Measurements from ENCODE around the gene GRB10. TPM values are rescaled to one million over a fixed set of nuclear protein-coding genes. Genes with fewer than 3 reads are reported as not detected.
"Not testable (repeated sequence)": the region's sequence is repeated elsewhere in the genome, so short reads cannot be mapped to it uniquely, and the experiment has no call there.

The GRB10 gene
- polyA plus RNA-seq, 1 donor from 2014 or later: 78.4 TPM

DNA sequence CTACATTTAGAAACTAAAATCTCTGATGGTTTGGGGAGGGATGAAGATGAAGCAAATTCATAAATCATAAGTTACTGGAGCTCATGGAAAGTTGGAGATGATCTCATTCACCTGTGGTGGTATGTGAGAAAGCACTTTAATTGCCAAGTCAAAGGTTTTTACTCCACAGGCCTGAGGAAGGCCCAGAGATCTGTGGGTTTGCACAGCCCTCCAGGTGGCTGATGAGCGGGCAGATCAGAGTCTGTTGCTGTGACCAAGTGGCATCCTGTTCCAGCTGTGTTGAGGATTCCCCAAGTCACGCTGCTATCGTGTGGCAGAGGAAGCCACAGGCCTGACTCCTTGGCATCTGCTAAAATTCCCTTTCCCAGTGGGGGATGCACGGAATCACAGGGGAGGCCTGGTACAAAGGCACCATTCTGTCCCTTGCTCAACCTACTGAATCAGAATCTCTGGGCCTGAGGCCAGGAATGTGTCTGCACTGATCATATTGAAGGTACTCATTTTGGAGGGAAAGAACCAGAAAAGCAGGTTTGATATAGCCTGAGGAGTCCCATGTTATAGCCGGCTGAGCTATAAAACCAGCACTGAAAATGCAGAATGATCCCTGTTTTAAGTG is 197.8 kb downstream of the GRB10 start:
- no peaks in the 10 kb centered on the region for H3F3A ChIP-seq (ENCODE audit: insufficient read depth, low read length, poor library complexity, severe bottlenecking)
- H2AFZ ChIP-seq (ENCODE audit: low read depth, low read length): no peak overlapping the region
- H3K9me2 ChIP-seq (ENCODE audit: insufficient read depth, low read length): no peaks in the 10 kb centered on the region
- H3K4me3 ChIP-seq (ENCODE audit: low read length): no peak overlapping the region
- H3K9me3 ChIP-seq (ENCODE audit: low read length): no peaks in the 10 kb centered on the region
- no peaks in the 10 kb centered on the region for H3K36me3 ChIP-seq (ENCODE audit: insufficient read depth, low read length)
- H3K4me2 ChIP-seq (ENCODE audit: low read length): no peak overlapping the region
- H3K27me3 ChIP-seq (ENCODE audit: insufficient read depth, low read depth, low read length): no peaks in the 10 kb centered on the region
- H3K79me2 ChIP-seq (replicated peaks; ENCODE audit: insufficient read depth, low read length): no peaks in the 10 kb centered on the region
- no peak overlapping the region for H3K9ac ChIP-seq (ENCODE audit: low read length)
- TF ChIP-seq SMC3 (conservative IDR thresholded peaks at IDR 0.05; ENCODE audit: poor library complexity): no peak
- no peak for TF ChIP-seq EZH2 (IDR thresholded peaks at IDR 0.05; ENCODE audit: borderline replicate concordance, insufficient read depth, low read length, poor library complexity, severe bottlenecking)
- no peak for TF ChIP-seq MXI1 (conservative IDR thresholded peaks at IDR 0.05; ENCODE audit: poor library complexity, severe bottlenecking)
- no peak for TF ChIP-seq EP300 (conservative IDR thresholded peaks at IDR 0.05; ENCODE audit: poor library complexity, severe bottlenecking)
- no peak for TF ChIP-seq POLR2AphosphoS5 (IDR thresholded peaks at IDR 0.05)
- TF ChIP-seq, protein P1, sequence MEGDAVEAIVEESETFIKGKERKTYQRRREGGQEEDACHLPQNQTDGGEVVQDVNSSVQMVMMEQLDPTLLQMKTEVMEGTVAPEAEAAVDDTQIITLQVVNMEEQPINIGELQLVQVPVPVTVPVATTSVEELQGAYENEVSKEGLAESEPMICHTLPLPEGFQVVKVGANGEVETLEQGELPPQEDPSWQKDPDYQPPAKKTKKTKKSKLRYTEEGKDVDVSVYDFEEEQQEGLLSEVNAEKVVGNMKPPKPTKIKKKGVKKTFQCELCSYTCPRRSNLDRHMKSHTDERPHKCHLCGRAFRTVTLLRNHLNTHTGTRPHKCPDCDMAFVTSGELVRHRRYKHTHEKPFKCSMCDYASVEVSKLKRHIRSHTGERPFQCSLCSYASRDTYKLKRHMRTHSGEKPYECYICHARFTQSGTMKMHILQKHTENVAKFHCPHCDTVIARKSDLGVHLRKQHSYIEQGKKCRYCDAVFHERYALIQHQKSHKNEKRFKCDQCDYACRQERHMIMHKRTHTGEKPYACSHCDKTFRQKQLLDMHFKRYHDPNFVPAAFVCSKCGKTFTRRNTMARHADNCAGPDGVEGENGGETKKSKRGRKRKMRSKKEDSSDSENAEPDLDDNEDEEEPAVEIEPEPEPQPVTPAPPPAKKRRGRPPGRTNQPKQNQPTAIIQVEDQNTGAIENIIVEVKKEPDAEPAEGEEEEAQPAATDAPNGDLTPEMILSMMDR (IDR thresholded peaks at IDR 0.05; ENCODE audit: poor library complexity, severe bottlenecking): no peak
- TF ChIP-seq, protein P2, sequence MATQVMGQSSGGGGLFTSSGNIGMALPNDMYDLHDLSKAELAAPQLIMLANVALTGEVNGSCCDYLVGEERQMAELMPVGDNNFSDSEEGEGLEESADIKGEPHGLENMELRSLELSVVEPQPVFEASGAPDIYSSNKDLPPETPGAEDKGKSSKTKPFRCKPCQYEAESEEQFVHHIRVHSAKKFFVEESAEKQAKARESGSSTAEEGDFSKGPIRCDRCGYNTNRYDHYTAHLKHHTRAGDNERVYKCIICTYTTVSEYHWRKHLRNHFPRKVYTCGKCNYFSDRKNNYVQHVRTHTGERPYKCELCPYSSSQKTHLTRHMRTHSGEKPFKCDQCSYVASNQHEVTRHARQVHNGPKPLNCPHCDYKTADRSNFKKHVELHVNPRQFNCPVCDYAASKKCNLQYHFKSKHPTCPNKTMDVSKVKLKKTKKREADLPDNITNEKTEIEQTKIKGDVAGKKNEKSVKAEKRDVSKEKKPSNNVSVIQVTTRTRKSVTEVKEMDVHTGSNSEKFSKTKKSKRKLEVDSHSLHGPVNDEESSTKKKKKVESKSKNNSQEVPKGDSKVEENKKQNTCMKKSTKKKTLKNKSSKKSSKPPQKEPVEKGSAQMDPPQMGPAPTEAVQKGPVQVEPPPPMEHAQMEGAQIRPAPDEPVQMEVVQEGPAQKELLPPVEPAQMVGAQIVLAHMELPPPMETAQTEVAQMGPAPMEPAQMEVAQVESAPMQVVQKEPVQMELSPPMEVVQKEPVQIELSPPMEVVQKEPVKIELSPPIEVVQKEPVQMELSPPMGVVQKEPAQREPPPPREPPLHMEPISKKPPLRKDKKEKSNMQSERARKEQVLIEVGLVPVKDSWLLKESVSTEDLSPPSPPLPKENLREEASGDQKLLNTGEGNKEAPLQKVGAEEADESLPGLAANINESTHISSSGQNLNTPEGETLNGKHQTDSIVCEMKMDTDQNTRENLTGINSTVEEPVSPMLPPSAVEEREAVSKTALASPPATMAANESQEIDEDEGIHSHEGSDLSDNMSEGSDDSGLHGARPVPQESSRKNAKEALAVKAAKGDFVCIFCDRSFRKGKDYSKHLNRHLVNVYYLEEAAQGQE (IDR thresholded peaks at IDR 0.05; ENCODE audit: borderline replicate concordance): no peak
- TF ChIP-seq RAD21 (conservative IDR thresholded peaks at IDR 0.05): no peak
- TF ChIP-seq TAF1 (IDR thresholded peaks at IDR 0.05; ENCODE audit: low read depth): no peak
- H3K27ac ChIP-seq (ENCODE audit: low read length): no peak overlapping the region
- H4K20me1 ChIP-seq (ENCODE audit: insufficient read depth): no peaks in the 10 kb centered on the region

DNA sequence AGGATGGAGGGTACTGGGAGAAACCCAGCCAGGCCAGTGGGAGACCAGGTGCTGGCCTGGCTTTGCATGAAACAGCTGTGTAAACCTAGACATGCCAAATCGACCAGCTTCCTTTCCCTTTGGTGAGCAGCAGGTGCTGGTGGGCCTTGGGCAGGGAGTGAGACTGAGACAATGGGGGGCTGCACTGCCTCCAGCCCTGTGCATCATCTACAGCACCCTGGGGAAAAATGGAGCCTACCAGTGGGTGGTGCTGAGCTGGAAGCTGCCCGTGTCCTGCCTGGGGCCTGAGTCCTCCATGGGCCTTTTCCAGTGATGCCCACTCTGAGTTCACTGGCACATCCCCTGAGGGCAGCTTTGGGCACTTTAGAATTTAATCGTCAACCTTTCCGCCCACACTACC is 198.3 kb downstream of the GRB10 start:
- Histone ChIP-seq H3K36me3 (ENCODE audit: insufficient read depth, low read length) (no peaks in the 10 kb centered on the region), H2AFZ (ENCODE audit: low read depth, low read length) (no peak overlapping the region), H3K9ac (ENCODE audit: low read length) (no peak overlapping the region), H4K20me1 (ENCODE audit: insufficient read depth) (no peaks in the 10 kb centered on the region), H3K9me2 (ENCODE audit: insufficient read depth, low read length) (no peaks in the 10 kb centered on the region), H3K79me2 (replicated peaks; ENCODE audit: insufficient read depth, low read length) (no peaks in the 10 kb centered on the region), H3F3A (ENCODE audit: insufficient read depth, low read length, poor library complexity, severe bottlenecking) (no peaks in the 10 kb centered on the region), H3K4me2 (ENCODE audit: low read length) (no peak overlapping the region), H3K9me3 (ENCODE audit: low read length) (no peaks in the 10 kb centered on the region), H3K27ac (ENCODE audit: low read length) (no peak overlapping the region), H3K4me3 (ENCODE audit: low read length) (no peak overlapping the region), H3K27me3 (ENCODE audit: insufficient read depth, low read depth, low read length) (no peaks in the 10 kb centered on the region)
- no peak for TF ChIP-seq MXI1 (conservative IDR thresholded peaks at IDR 0.05; ENCODE audit: poor library complexity, severe bottlenecking)
- no peak for TF ChIP-seq EP300 (conservative IDR thresholded peaks at IDR 0.05; ENCODE audit: poor library complexity, severe bottlenecking)
- TF ChIP-seq, protein P2 (IDR thresholded peaks at IDR 0.05; ENCODE audit: borderline replicate concordance): no peak
- no peak for TF ChIP-seq SMC3 (conservative IDR thresholded peaks at IDR 0.05; ENCODE audit: poor library complexity)
- no peak for TF ChIP-seq TAF1 (IDR thresholded peaks at IDR 0.05; ENCODE audit: low read depth)
- TF ChIP-seq POLR2AphosphoS5 (IDR thresholded peaks at IDR 0.05): no peak
- TF ChIP-seq EZH2 (IDR thresholded peaks at IDR 0.05; ENCODE audit: borderline replicate concordance, insufficient read depth, low read length, poor library complexity, severe bottlenecking): no peak
- TF ChIP-seq, protein P1 (IDR thresholded peaks at IDR 0.05; ENCODE audit: poor library complexity, severe bottlenecking): no peak
- no peak for TF ChIP-seq RAD21 (conservative IDR thresholded peaks at IDR 0.05)

DNA sequence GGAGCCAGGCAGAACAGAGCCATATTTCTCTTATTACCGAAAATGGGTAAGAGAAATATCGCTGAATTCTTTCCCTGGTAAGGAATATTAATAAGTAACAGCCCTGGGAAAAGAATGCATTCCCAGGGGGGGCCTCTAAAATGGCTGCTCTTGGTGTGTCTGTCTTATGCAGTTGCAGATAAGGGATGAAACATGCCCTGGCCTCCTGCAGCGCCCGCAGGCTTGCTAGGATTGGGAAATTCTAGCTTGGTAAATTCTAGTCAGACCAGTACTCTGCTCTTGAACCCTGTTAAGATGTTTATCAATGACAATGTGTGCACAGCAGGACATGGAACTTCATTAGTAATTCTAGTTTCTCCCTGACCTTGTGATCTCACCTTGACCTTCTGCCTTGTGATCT is 199.4 kb downstream of the GRB10 start:
- not testable (repeated sequence) for H2AFZ ChIP-seq (ENCODE audit: low read depth, low read length); H3F3A ChIP-seq (ENCODE audit: insufficient read depth, low read length, poor library complexity, severe bottlenecking)

More for the DNA sequence above, 199.4 kb downstream of the GRB10 start:
- not testable (repeated sequence) for H3K9me3 ChIP-seq (ENCODE audit: low read length); H3K36me3 ChIP-seq (ENCODE audit: insufficient read depth, low read length); H3K9ac ChIP-seq (ENCODE audit: low read length); H3K27me3 ChIP-seq (ENCODE audit: insufficient read depth, low read depth, low read length); H3K9me2 ChIP-seq (ENCODE audit: insufficient read depth, low read length); H3K4me3 ChIP-seq (ENCODE audit: low read length); H3K79me2 ChIP-seq (replicated peaks; ENCODE audit: insufficient read depth, low read length); H3K27ac ChIP-seq (ENCODE audit: low read length); H4K20me1 ChIP-seq (ENCODE audit: insufficient read depth); H3K4me2 ChIP-seq (ENCODE audit: low read length)
